ENCODE results near the gene ATF5.
"Not testable (repeated sequence)": the region's sequence is repeated elsewhere in the genome, so short reads cannot be mapped to it uniquely, and the experiment has no call there.

Gene ATF5

GRCh38 chr19:49923055-49924003 lies 5.7 kb upstream of the ATF5 start:
- Histone ChIP-seq H3K27me3 (replicated peaks; ENCODE audit: control insufficient read depth, insufficient read depth, low read length) (no peaks in the 10 kb centered on the region), H3K36me3 (ENCODE audit: control insufficient read depth, insufficient read depth, low read length) (peaks cover 36% of the 10 kb centered on the region), H3K4me3 (replicated peaks; ENCODE audit: low read depth, low read length) (no peak overlapping the region)
- no peak for DNase-seq (ENCODE audit: extremely low read depth, insufficient read length)
- TF ChIP-seq, protein P1, sequence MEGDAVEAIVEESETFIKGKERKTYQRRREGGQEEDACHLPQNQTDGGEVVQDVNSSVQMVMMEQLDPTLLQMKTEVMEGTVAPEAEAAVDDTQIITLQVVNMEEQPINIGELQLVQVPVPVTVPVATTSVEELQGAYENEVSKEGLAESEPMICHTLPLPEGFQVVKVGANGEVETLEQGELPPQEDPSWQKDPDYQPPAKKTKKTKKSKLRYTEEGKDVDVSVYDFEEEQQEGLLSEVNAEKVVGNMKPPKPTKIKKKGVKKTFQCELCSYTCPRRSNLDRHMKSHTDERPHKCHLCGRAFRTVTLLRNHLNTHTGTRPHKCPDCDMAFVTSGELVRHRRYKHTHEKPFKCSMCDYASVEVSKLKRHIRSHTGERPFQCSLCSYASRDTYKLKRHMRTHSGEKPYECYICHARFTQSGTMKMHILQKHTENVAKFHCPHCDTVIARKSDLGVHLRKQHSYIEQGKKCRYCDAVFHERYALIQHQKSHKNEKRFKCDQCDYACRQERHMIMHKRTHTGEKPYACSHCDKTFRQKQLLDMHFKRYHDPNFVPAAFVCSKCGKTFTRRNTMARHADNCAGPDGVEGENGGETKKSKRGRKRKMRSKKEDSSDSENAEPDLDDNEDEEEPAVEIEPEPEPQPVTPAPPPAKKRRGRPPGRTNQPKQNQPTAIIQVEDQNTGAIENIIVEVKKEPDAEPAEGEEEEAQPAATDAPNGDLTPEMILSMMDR (IDR thresholded peaks at IDR 0.05; ENCODE audit: insufficient read depth, low read length, poor library complexity, severe bottlenecking): no peak

DNA sequence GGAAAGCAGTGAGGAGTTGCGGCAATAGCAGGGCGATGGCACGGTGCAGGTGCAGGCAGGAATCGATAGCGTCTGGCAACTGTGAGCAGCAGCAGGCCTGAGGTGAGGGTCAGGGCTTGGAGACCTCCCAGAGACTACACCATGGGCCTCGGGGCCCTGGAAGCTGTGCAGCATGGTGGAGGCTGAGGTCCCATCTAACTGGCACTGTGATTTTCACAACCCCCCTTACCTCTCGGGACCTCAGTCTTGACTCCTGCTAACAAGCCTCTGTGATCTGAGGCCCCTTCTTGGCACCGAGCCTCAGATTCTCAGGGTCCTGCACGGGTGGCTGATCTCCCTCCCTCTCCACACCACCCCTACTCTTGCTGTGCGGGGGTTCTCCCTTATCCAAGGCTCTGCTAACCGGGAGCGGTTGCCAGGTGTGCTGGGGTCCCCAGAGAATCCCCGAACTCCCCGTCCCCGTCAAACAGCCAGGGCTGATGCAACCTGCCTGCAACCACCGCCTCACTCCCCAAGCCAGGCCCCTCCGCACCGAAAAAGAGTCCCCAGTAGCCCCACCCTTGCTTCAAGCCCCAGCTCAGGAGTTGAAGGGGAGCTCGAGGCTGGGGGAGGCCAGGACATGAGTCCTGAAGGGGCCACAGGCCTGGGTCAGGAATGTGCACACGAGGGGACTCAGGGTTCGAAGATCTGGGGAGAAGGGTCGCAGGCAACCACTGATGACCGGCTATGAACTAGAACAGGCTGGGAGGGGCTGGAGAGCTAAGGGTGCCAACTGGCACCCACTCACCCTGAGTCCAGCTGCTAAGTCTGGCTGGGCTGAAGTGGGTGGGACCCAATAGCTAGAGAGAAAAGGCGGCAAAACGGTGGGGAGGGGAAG lies 4.8 kb upstream of the ATF5 start:
- DNase-seq (ENCODE audit: extremely low read depth, insufficient read length): peak; percentile 70
- H3K4me3 ChIP-seq (replicated peaks; ENCODE audit: low read depth, low read length): peak overlapping the region; percentile 23
- TF ChIP-seq, protein P1 (IDR thresholded peaks at IDR 0.05; ENCODE audit: insufficient read depth, low read length, poor library complexity, severe bottlenecking): no peak

DNA sequence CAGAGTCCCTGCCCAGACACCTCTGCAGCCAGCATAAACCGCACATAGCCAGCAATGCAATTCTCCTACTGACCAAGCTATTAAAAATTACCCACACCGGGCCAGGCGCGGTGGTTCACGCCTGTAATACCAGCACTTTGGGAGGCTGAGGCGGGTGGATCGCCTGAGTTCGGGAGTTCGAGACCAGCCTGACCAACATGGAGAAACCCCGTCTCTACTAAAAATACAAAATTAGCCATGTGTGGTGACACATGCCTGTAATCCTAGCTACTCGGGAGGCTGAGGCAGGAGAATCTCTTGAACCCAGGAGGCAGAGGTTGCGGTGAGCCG lies 4.2 kb upstream of the ATF5 start:
- H3K4me3 ChIP-seq (replicated peaks; ENCODE audit: low read depth, low read length): peak overlapping the region; percentile 14; the same call in 1 of the 2 replicates
- peaks cover 34% of the 10 kb centered on the region for H3K36me3 ChIP-seq (ENCODE audit: control insufficient read depth, insufficient read depth, low read length)

More for the DNA sequence above, 4.8 kb upstream of the ATF5 start:
- Histone ChIP-seq H3K27me3 (replicated peaks; ENCODE audit: control insufficient read depth, insufficient read depth, low read length) (no peaks in the 10 kb centered on the region), H3K36me3 (ENCODE audit: control insufficient read depth, insufficient read depth, low read length) (peaks cover 34% of the 10 kb centered on the region)

DNA sequence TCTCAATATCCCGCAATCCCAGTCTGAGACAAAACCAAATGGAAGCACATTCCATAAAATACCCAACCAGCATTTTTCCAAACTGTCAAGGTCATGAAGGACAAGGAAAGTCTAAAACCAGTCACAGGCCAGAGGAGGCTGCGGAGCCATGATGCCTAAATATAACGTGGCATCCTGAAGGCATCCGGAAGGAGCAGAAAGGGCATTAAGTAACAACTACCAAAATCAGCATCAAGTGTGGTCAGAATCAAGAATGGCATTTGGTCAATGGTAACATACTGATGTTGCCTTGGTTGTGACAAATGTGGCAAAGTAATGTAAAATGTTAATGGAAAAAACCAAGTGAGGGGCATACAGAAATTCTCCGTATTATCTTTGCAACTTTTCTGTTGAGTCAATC lies 3.5 kb upstream of the ATF5 start:
- Histone ChIP-seq H3K27me3 (replicated peaks; ENCODE audit: control insufficient read depth, insufficient read depth, low read length) (no peaks in the 10 kb centered on the region), H3K4me3 (replicated peaks; ENCODE audit: low read depth, low read length) (peak overlapping the region; percentile 5; the same call in 1 of the 2 replicates), H3K36me3 (ENCODE audit: control insufficient read depth, insufficient read depth, low read length) (peaks cover 34% of the 10 kb centered on the region)
- TF ChIP-seq, protein P1 (IDR thresholded peaks at IDR 0.05; ENCODE audit: insufficient read depth, low read length, poor library complexity, severe bottlenecking): no peak
- no peak for DNase-seq (ENCODE audit: extremely low read depth, insufficient read length)

More for the DNA sequence above, 4.2 kb upstream of the ATF5 start:
- DNase-seq (ENCODE audit: extremely low read depth, insufficient read length); H3K27me3 ChIP-seq (replicated peaks; ENCODE audit: control insufficient read depth, insufficient read depth, low read length): not testable (repeated sequence)

DNA sequence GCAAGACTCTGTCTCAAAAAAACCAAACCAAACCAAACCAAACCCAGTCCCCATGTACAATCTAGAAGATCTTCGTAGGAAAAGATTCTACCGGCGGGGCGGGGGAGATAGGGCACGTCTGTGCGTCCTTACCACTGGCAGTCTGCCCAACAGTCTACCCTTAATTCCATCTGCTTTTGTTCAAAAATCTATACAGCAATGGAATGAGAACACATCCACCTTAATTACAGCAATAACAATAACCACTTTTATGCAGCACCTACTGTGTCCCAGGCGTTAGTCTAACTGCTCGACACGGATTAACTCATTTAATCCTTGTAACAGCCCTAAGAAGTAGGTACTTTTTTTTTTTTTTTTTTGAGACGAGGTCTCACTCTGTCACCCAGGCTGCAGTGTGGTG lies 2.5 kb upstream of the ATF5 start:
- H3K4me3 ChIP-seq (replicated peaks; ENCODE audit: low read depth, low read length): peak overlapping the region; percentile 7; the same call in 1 of the 2 replicates
- no peaks in the 10 kb centered on the region for H3K27me3 ChIP-seq (replicated peaks; ENCODE audit: control insufficient read depth, insufficient read depth, low read length)
- DNase-seq (ENCODE audit: extremely low read depth, insufficient read length): no peak
- H3K36me3 ChIP-seq (ENCODE audit: control insufficient read depth, insufficient read depth, low read length): peaks cover 31% of the 10 kb centered on the region
- TF ChIP-seq, protein P1 (IDR thresholded peaks at IDR 0.05; ENCODE audit: insufficient read depth, low read length, poor library complexity, severe bottlenecking): no peak

Measured in GM06990 (cell line).